Measurements from ENCODE around the gene JAG1.

- TF ChIP-seq, protein P1, sequence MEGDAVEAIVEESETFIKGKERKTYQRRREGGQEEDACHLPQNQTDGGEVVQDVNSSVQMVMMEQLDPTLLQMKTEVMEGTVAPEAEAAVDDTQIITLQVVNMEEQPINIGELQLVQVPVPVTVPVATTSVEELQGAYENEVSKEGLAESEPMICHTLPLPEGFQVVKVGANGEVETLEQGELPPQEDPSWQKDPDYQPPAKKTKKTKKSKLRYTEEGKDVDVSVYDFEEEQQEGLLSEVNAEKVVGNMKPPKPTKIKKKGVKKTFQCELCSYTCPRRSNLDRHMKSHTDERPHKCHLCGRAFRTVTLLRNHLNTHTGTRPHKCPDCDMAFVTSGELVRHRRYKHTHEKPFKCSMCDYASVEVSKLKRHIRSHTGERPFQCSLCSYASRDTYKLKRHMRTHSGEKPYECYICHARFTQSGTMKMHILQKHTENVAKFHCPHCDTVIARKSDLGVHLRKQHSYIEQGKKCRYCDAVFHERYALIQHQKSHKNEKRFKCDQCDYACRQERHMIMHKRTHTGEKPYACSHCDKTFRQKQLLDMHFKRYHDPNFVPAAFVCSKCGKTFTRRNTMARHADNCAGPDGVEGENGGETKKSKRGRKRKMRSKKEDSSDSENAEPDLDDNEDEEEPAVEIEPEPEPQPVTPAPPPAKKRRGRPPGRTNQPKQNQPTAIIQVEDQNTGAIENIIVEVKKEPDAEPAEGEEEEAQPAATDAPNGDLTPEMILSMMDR (conservative IDR thresholded peaks at IDR 0.05; ENCODE audit: low read depth, low read length): no peak
- no peak for TF ChIP-seq EZH2 (IDR thresholded peaks at IDR 0.05; ENCODE audit: low read length, unreplicated experiment)
These were observed 2.7 kb upstream of the JAG1 start for GRCh38 chr20:10676518-10676917.

All from PC-3 (cell line).